K562 (cell line): ENCODE data around the gene PYCR2. TPM values are rescaled to one million over a fixed set of nuclear protein-coding genes. Genes with fewer than 3 reads are reported as not detected.

Experiments
- AFF4 ChIP-seq: sonication (generic); formaldehyde crosslinking; IDR thresholded peaks from 2 replicates; pipeline ENCODE4 v1.8.0; 2023; ENCODE audit warnings: mild to moderate bottlenecking, missing genetic modification reagents
- ATF2 ChIP-seq: sonication (generic); formaldehyde crosslinking; IDR thresholded peaks from 2 replicates; pipeline ENCODE4 v1.8.1; 2022; ENCODE audit warnings: missing genetic modification reagents
- CBX2 ChIP-seq: fragments of 200-600 bp; sonication (generic); IDR thresholded peaks from one replicate; pipeline ENCODE4 v1.6.1; 2012; ENCODE audit warnings: mild to moderate bottlenecking, low read length, inconsistent platforms; ENCODE audit not compliant: insufficient read depth, poor library complexity, severe bottlenecking
- EWSR1 ChIP-seq: fragments of 450-650 bp; IDR thresholded peaks from 2 replicates; pipeline ENCODE4 v1.6.1; 2018; ENCODE audit warnings: borderline replicate concordance, mild to moderate bottlenecking, low read depth, moderate library complexity; ENCODE audit not compliant: partially characterized antibody
- GTF2B ChIP-seq: IDR thresholded peaks from 2 replicates; pipeline ENCODE4 v1.6.1; 2011; ENCODE audit not compliant: insufficient read length; ENCODE audit errors: extremely low read depth
- HDGF ChIP-seq: fragments of 450-650 bp; IDR thresholded peaks from 2 replicates; pipeline ENCODE4 v1.6.1; 2016
- MAZ ChIP-seq, 2 experiments: fragments of 450-650 bp in 1 of 2; sonication (generic) in 1 of 2; formaldehyde crosslinking; IDR thresholded peaks in 1 of 2; conservative IDR thresholded peaks in 1 of 2; 2 replicates each; pipeline versions ENCODE4 v1.4.0 to v1.5.0; 2020; ENCODE audit warnings: mild to moderate bottlenecking in 1 of 2, missing genetic modification reagents in 1 of 2
- MLLT1 ChIP-seq, 2 experiments: fragments of 450-650 bp; IDR thresholded peaks; 2 replicates each; pipeline ENCODE4 v1.6.1; 2016
- NCOR1 ChIP-seq: fragments of 450-650 bp; IDR thresholded peaks from 2 replicates; pipeline ENCODE4 v1.6.1; 2016; ENCODE audit warnings: mild to moderate bottlenecking, moderate library complexity
- NFATC3 ChIP-seq: fragments of 450-650 bp; IDR thresholded peaks from 2 replicates; pipeline ENCODE4 v1.6.1; 2017; ENCODE audit warnings: mild to moderate bottlenecking
- PCBP1 ChIP-seq: fragments of 200-400 bp; formaldehyde crosslinking; IDR thresholded peaks from 2 replicates; pipeline ENCODE4 v1.6.1; 2018; ENCODE audit warnings: mild to moderate bottlenecking, low read depth, low read length; ENCODE audit not compliant: poor library complexity, severe bottlenecking
- RBM34 ChIP-seq: fragments of 200-400 bp; formaldehyde crosslinking; IDR thresholded peaks from 2 replicates; pipeline ENCODE4 v1.6.1; 2018; ENCODE audit warnings: low read length, borderline replicate concordance; ENCODE audit not compliant: insufficient read depth
- RHOXF2B ChIP-seq: fragments of 250-450 bp; sonication (Bioruptor Pico); conservative IDR thresholded peaks from 2 replicates; pipeline ENCODE4 v1.5.1; 2021
- SMAD4 ChIP-seq: fragments of 250-450 bp; sonication (Bioruptor Pico); conservative IDR thresholded peaks from 2 replicates; pipeline ENCODE4 v1.8.0; 2021; ENCODE audit warnings: inconsistent platforms, mild to moderate bottlenecking, moderate library complexity
- SNRNP70 ChIP-seq: fragments of 200-400 bp; formaldehyde crosslinking; optimal IDR thresholded peaks from 2 replicates; pipeline ENCODE3; 2017; ENCODE audit warnings: low read depth, low read length
- SRSF7 ChIP-seq: fragments of 200-400 bp; formaldehyde crosslinking; optimal IDR thresholded peaks from 2 replicates; pipeline ENCODE3; 2017; ENCODE audit warnings: mild to moderate bottlenecking, low read depth, low read length
- TBP ChIP-seq: optimal IDR thresholded peaks from 2 replicates; pipeline ENCODE3; 2011; ENCODE audit warnings: low read depth, low read length, improper control_type of control experiment
- ZEB2 ChIP-seq: fragments of 450-650 bp; IDR thresholded peaks from 2 replicates; pipeline ENCODE4 v1.6.1; 2016
- ZNF184 ChIP-seq: sonication (generic); formaldehyde crosslinking; IDR thresholded peaks from 2 replicates; pipeline ENCODE4 v1.5.0; 2020; ENCODE audit warnings: missing genetic modification reagents
- ZNF239 ChIP-seq: fragments of 250-450 bp; sonication (Bioruptor Pico); IDR thresholded peaks from 2 replicates; pipeline ENCODE4 v1.4.0; 2020; ENCODE audit warnings: mild to moderate bottlenecking
- ZNF586 ChIP-seq: fragments of 450-650 bp; formaldehyde crosslinking; conservative IDR thresholded peaks from 2 replicates; pipeline ENCODE4 v1.4.0; 2020; ENCODE audit warnings: mild to moderate bottlenecking, moderate library complexity
- polyA plus RNA-seq, 8 experiments: library from polyadenylated mRNA; depleted of rRNA in 4 of 8; stranded (reverse) in 5 of 8; unstranded in 3 of 8; fragments of >200 nt; fragmentation: Nextera tagmentation in 2 of 8; fragmentation: Illumina TruSeq in 1 of 8; extraction: Ambion mirVana in 2 of 8; extraction: Trizol in 1 of 8; gene quantifications; 2 replicates each; pipeline versions ENCODE4 v1.2.1 to v1.2.3, GENCODE V29; 2011 to 2014; ENCODE audit warnings: inconsistent platforms in 1 of 8, missing spikeins in 1 of 8
- total RNA-seq, 7 experiments: library from RNA; depleted of rRNA in 6 of 7; stranded (reverse); fragments of >200 nt in 6 of 7; fragmentation: Illumina TruSeq in 2 of 7; extraction: Trizol in 2 of 7; gene quantifications; 2 replicates each; pipeline versions ENCODE4 v1.2.1 to v1.2.3, GENCODE V29; 2011 to 2021; ENCODE audit warnings: low replicate concordance in 1 of 7

The PYCR2 gene
- total and polyA plus RNA-seq, 9 of the 15 experiments (the other 6 are each of a cell fraction or from before 2014, with no cell fraction given), result 5.5 to 219 (median 127) TPM

GRCh38 chr1:225928186-225929175 is 4.4 kb upstream of the PYCR2 start (continued):
- TF ChIP-seq MLLT1 (IDR thresholded peaks at IDR 0.05) (peak; percentile 91 to 97), NCOR1 (peak; percentile 100), RBM34 (no peak), SRSF7 (no peak), AFF4 (peak; percentile 86), HDGF (peak; percentile 100), PCBP1 (no peak), ZNF239 (peak; percentile 91), GTF2B (no peak), ZNF586 (no peak), ZNF184 (no peak), MAZ (CRISPR knock-in tag; conservative IDR thresholded peaks at IDR 0.05 in 1 of 2, IDR thresholded peaks at IDR 0.05 in 1 of 2) (peak; percentile 51 to 93; a peak in 3 of 4 replicates), TBP (peak; percentile 70), EWSR1 (no peak), RHOXF2B (no peak), SNRNP70 (no peak), CBX2 (no peak), ATF2 (CRISPR knock-in tag) (no peak), ZEB2 (no peak; the same call in 1 of the 2 replicates), SMAD4 (peak; percentile 99), NFATC3 (peak; percentile 93; the same call in 1 of the 2 replicates)
